GM19328 (cell line): Measurements from ENCODE around the gene PRDX3.

Experiments
- ATAC-seq: cut with Tn5 transposase; IDR thresholded peaks from one replicate; pipeline ENCODE4 v1.9.1; 2021; ENCODE audit warnings: mild to moderate bottlenecking, moderate library complexity; ENCODE audit not compliant: unreplicated experiment

Gene PRDX3

DNA sequence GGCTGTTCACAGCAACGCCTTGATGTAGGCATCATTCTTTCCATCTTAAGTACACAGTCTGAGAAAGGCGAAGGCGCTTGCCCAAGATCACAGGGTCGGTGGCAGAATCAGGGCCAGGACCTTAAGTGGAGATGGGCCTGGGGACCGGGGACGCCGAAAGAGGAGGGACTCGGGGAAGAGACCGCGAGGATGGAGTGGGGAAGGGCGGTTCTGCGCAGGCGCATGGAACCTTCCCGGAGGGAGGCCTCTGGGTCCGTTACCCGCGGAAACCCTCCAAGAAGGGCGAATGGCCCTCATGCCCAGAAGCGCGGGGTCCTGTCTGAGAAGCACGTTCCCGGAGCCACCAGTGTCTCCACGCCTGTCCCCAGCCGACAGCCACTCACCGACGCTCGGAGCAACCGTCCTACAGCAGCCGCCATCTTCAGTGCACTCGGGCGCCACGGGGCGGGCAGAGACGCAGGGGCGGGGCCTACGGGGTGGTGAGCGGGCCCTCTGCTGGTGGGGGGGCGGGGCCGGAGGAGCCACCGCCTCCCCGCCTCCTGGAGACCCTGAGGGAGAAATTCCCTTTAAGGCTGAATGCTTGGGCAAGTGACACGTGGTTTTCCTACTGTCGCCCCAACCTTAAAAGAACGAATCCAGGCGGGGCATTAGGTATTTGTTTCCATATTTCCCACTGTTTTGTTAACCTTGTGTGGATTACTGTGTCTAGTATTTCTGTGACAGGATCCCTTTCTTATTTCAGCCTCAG, at the start of gene PRDX3:
TSS of gene PRDX3 (minus strand) at position 441 of the 748 bp plus-strand sequence. CDS start at position 419, 22 bp downstream.
- peak; percentile 85 for ATAC-seq

DNA sequence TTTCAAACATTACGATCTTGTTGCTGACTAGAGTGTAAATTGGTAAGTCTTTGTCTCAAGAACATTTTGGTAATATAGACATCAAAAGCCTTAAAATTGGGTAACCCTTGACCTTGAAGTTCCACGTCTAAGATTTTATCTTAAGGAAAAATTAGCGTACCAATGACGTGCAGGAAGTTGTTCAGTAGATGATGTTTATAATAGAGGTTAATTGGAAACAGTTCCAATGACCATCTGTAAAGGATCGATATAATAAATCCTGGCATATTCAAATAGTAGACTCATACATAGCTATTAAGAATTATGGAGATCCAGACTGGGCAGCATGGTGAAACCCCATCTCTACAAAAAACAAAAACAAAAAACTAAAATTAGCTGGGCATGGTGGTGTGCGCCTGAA, 49.2 kb upstream of the PRDX3 start:
- no peak for ATAC-seq

- no peak for ATAC-seq
Observed at GRCh38 chr10:119225083-119225658, 46.6 kb upstream of the PRDX3 start.

DNA sequence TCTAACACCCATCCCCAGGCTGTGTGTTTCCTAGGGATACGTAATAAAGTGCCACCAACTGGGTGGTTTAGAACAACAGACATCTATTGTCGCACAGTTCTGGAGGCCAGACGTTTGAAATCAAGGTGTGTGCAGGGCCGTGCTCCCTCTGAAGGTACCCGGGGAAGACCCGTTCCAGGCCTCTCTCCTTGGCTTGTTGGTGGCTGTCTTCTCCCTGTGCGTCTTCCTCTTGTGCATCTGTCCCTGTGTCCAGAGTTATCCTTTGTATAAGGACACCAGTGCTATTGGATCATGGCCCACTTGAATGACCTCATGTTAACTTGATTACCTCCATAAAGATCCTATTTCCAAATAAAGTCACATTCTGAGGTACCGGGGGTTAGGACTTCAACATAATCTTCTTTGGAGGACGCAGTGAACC, 44.4 kb upstream of the PRDX3 start:
- no peak for ATAC-seq

DNA sequence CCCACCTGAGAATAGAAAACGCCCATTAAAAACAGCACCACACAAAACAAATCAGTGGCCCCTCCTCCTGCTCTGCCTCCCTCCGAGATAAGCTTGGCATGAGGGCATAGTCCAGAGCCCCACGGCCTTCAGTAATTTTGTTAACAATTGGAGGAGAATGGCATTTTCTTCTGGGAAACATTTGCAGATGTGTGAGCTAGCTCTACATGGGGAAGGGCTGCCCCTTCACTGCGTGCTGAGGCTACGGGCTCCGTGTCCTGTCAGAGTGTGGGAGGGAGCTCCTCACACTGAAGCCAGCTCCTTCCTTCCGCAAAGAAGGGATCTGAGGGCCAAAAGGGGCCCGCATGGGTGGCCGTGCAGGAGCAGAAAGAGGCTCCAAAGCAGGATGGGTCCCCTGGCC, 43.9 kb upstream of the PRDX3 start:
- ATAC-seq = no peak

DNA sequence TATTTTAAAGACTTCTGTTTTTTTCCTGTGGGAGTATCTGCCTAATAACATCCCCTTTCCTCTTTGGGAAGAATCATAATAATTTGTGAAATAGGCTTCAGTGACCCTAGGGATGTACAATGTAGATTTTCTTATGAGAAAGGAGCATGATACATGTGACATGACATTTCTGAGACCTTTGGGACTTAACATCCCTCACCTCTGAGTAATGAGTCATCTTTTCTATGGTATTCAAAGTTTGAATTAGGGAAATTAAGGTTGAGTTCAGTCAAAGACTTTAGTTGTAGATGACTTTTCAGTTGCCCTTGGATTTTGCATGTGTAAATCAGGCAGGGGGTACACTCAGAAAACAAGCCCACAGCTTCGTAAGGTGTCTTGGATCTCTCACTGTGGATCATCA, 43.1 kb upstream of the PRDX3 start:
- no peak for ATAC-seq

DNA sequence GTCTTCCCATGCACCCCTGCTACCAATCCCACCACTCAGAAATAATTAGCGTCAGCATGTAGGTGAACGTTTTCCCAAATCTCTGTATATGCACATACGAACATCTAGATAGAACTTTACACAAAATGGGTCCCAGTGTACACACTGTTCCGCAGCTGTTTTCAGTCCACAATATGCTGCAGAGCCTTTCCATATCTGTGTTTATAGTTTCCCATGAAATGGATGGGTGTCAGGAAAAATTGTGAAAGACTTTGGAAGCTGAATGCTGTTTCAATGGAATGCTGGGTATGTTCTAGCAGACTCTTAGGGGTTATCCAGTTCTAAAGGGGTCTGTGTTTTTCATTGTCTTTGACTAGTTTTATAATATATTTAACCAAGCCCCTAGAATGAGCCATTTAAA, 42.6 kb upstream of the PRDX3 start:
- ATAC-seq = no peak

GRCh38 chr10:119219871-119220270, 41.3 kb upstream of the PRDX3 start:
- ATAC-seq = no peak

DNA sequence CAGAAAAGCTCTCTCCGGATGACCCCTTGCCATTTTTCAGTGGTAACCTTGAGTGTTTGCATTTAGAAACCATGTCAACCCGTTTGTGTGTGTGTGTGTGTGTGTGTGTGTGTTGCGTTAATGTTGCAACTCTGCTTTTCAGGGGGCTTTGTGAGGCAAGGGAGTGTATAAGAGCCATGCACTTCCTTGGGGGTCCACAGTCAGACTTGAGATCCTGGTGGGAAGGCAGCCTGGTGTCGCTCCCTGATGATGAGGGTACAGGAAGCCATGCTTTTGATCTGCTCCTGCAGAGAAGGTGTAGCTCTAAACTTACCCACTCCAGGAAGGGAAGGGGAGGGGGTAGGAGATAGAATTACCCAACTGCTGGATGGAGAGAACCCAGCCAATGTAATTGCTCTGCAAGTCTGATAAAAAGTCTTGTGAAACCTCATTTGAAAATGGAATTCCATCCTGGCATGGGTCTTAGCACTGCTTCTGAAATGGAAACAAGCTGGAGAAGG, 39.4 kb upstream of the PRDX3 start:
- no peak for ATAC-seq

DNA sequence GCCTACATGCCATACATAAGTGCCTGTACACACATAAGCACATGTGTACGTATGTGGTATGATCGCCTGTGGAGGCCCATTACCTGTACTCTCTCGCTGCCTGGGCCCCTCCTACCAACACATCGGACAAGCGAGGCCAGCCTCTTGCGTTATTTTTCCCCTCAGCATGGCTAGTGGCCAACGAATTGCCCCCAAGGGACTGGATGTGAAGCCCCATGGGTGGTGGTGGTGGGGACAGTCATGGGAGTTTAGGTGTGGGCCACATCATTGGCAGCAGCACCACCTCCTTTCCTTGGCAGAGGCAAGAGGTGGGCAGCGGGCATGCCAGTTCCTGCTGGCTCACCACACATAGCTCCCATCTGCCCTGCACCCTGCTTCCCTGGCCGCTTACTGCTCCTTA, 38.8 kb upstream of the PRDX3 start:
- no peak for ATAC-seq

DNA sequence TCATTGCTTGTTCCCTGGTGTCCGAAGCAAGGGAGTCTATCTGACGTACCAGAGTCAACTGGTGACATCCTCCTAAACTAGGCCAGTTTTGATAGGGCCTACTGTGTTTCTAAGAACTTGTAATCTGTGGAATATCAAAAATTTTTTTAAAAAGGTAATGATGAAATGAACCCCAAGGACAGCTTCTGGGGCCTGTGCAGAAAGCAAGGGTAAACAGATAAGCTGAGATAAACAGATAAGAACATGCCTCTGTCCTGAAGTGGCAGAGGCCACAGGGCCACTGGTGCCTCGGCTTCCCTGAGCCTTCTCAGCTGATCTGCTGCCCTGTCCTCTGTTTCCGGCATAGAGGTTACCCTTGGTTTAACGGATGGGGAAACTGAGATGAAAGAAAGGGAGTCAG, 37.5 kb upstream of the PRDX3 start:
- no peak for ATAC-seq

DNA sequence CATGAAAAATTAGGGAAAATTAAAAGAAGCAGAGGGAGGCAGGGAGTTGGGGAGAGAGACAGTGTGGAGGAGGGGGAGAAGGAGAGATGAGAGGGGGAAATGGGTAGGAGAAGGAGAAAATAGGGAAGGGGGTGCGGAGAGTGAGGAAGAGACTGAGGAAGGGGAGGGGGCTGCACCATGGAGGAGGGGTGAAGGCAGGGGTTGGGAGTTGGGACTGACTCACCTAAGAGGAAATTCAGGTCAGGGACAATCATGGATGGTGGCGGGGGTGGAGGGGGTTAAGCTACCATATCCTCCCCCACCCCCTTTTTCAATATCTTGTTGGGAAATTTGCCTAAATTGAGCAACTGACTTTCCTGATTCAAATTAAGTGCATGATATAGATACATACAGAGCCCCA, 36.8 kb upstream of the PRDX3 start:
- ATAC-seq = no peak

GRCh38 chr10:119211625-119212441, 33.2 kb upstream of the PRDX3 start:
- ATAC-seq = no peak

DNA sequence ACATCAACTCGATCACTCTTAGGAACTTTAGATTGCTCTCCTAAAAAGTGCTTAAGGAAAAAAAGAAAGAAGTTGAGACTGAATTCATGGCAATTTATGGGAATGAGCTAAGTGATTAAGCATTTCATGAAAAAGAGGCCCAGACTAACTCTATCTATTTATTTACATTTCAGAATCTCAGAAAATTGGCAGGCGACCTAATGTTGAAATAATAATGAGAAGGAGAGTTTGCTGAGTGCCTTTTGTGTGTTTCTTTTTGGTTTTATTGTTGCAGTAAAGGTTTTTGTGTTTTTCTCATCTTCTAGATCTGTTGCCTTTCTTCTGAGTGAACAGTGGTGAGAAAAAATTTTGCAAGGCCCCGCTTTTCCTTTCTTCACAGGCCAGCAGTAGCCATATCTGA, 32.6 kb upstream of the PRDX3 start:
- ATAC-seq = no peak

DNA sequence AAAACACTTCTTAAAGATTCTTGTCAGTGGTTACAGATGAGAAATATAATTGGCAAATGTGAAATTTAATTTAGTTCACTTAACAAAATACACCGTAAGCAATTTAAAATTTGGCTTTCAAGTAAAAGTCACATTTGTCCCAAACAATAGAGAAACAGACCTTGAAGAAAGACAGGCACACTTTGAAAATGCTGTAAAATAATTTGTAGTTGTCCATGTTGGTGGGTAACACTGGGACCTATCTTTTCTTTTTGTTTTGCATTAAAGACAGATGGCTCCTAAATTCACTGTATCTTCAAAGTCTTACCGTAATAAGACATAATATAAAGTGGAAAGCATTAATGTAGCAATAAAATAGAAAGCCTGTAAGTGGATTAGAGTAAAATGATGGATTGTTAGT, 32.0 kb upstream of the PRDX3 start:
- ATAC-seq = no peak

DNA sequence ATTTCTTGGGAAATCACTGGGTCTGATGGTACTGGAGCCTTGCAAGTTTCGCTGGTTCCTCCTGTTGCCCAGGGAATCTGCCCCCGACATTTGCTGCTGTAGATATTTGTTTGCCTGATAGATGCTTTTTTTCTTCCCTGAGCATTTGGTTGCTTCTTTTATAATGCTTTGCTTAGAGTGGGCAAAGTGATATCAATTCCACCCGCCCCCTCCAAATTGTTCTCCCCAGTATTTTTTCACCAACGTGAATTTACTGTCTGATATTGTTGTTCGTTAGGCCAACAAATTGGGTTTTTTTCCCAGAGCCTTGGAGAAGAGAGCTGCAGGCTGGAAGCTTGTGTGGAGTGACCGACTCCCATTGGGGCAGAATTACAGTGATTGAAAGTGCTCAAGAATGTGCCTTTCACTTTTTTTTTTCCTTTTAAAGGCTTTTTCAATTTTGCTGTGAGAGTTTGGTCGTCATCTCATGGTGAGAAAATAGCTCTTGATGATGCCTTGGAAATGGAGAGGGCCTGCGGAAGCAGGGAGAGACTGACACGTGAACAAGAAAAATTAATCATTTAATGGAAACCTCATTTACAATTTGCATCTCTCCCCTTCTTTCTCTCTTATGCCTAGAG, 31.2 kb upstream of the PRDX3 start:
- ATAC-seq = no peak

- no peak for ATAC-seq
Observed at GRCh38 chr10:119209035-119209735, 30.6 kb upstream of the PRDX3 start.

DNA sequence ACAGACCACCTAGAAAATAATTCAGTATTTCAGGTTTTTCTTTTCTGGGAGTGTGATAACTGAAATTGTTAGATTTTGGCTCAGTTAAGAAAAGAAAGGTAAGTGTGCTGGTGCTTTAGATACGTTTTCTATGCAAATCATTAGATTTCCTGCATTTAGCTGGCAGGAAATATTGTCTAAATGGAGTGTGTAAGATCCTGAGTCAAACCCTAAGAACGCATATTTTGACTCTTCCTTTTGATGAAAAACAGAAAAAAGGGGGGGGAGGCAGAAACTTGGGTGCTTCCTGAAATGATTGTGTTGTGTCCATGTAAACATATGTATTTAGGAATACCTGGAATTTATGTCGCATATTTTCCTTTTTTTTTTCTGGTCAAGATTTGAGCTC, 29.9 kb upstream of the PRDX3 start:
- ATAC-seq = no peak

GRCh38 chr10:119207713-119208552, 29.3 kb upstream of the PRDX3 start:
- peak; percentile 1 for ATAC-seq

- ATAC-seq = peak; percentile 73
Observed at GRCh38 chr10:119207366-119207666, 28.7 kb upstream of the PRDX3 start, which contains the start of gene GRK5. GRK5 (plus strand) TSS chr10:119207571; CDS start chr10:119207918, 347 bp downstream.
